Fibroblast of lung (primary cell): ENCODE measurements around the gene TMEM63B. TPM values are rescaled to one million over a fixed set of nuclear protein-coding genes. Genes with fewer than 3 reads are reported as not detected.

ENCODE experiments used
- DNase-seq, 2 donors: peaks; one replicate each; pipeline versions ENCODE4 v3.0.0 to v3.0.0-alpha.2; 2010; ENCODE audit warnings: low read depth in 2 of 2
- H2AFZ ChIP-seq: 2 replicates; pipeline ENCODE4 v1.5.1; 2012; ENCODE audit warnings: low read length, control low read depth, inconsistent platforms
- H3K27ac ChIP-seq: 2 replicates; pipeline ENCODE4 v1.5.1; 2011; ENCODE audit warnings: low read length, control low read depth; ENCODE audit not compliant: insufficient read depth
- H3K27me3 ChIP-seq: 2 replicates; pipeline ENCODE4 v1.5.1; 2011; ENCODE audit warnings: mild to moderate bottlenecking, low read length; ENCODE audit not compliant: control insufficient read depth, insufficient read depth
- H3K36me3 ChIP-seq: 2 replicates; pipeline ENCODE4 v1.5.1; 2011; ENCODE audit warnings: low read length; ENCODE audit not compliant: control insufficient read depth, insufficient read depth
- H3K4me1 ChIP-seq: 2 replicates; pipeline ENCODE4 v1.5.1; 2011; ENCODE audit warnings: low read length; ENCODE audit not compliant: control insufficient read depth, insufficient read depth; ENCODE audit errors: extremely low read depth
- H3K4me2 ChIP-seq: 2 replicates; pipeline ENCODE4 v1.5.1; 2011; ENCODE audit warnings: low read length, control low read depth; ENCODE audit not compliant: insufficient read depth; ENCODE audit errors: extremely low read depth
- H3K4me3 ChIP-seq, 4 experiments: fragments of 200-600 bp in 1 of 4; sonication (generic) in 1 of 4; replicated peaks in 1 of 4; 2 replicates each; pipeline ENCODE4 v1.5.1; 2011 to 2016; ENCODE audit warnings: low read length in 4 of 4, low read depth in 3 of 4, mild to moderate bottlenecking in 3 of 4, control low read depth in 2 of 4, inconsistent platforms in 1 of 4, mixed read lengths in 1 of 4; ENCODE audit not compliant: insufficient read depth in 1 of 4; ENCODE audit errors: control extremely low read depth in 1 of 4
- H3K79me2 ChIP-seq: 2 replicates; pipeline ENCODE4 v1.5.1; 2012; ENCODE audit warnings: mild to moderate bottlenecking, low read length, inconsistent platforms; ENCODE audit not compliant: control insufficient read depth, insufficient read depth
- H3K9ac ChIP-seq: 2 replicates; pipeline ENCODE4 v1.5.1; 2011; ENCODE audit warnings: mild to moderate bottlenecking, low read length, control low read depth; ENCODE audit not compliant: insufficient read depth
- H3K9me3 ChIP-seq: 2 replicates; pipeline ENCODE4 v1.5.1; 2012; ENCODE audit warnings: low read depth, low read length; ENCODE audit not compliant: control insufficient read depth, insufficient read depth
- H4K20me1 ChIP-seq: 2 replicates; pipeline ENCODE4 v1.5.1; 2011; ENCODE audit warnings: low read length; ENCODE audit not compliant: control insufficient read depth, insufficient read depth; ENCODE audit errors: extremely low read depth
- CTCF ChIP-seq, 2 donors: IDR thresholded peaks in 1 of 2; conservative IDR thresholded peaks in 1 of 2; 1 replicate in 1 of 2; 2 replicates in 1 of 2; pipeline ENCODE4 v1.5.1; 2011 to 2012; ENCODE audit warnings: low read length in 2 of 2, control low read depth in 1 of 2, inconsistent platforms in 1 of 2, low read depth in 1 of 2, mild to moderate bottlenecking in 1 of 2
- EZH2 ChIP-seq: IDR thresholded peaks from 2 replicates; pipeline ENCODE4 v1.5.1; 2012; ENCODE audit warnings: low read length, control low read depth, mild to moderate bottlenecking; ENCODE audit errors: missing control alignments
- polyA plus RNA-seq, 2 donors: library from polyadenylated mRNA; depleted of rRNA in 1 of 2; stranded (reverse) in 1 of 2; unstranded in 1 of 2; fragments of >200 nt; gene quantifications; 2 replicates each; pipeline ENCODE4 v1.2.1, GENCODE V29; 2011 to 2012; ENCODE audit warnings: missing spikeins in 1 of 2
- total RNA-seq: library from RNA; depleted of rRNA; stranded (reverse); fragments of >200 nt; gene quantifications from 2 replicates; pipeline ENCODE4 v1.2.1, GENCODE V29; 2014

TMEM63B gene
- total and polyA plus RNA-seq, 2 donors (not counting 1 experiment from before 2014, with no cell fraction given), result 32.2 to 42.1 TPM

- Histone ChIP-seq H4K20me1 (no peaks in the 10 kb centered on the region), H2AFZ (no peak overlapping the region), H3K9ac (no peak overlapping the region), H3K36me3 (no peaks in the 10 kb centered on the region), H3K4me1 (no peaks in the 10 kb centered on the region), H3K27ac (no peak overlapping the region), H3K4me3 (no peak overlapping the region), H3K27me3 (peaks cover 3% of the 10 kb centered on the region), H3K79me2 (no peaks in the 10 kb centered on the region), H3K9me3 (no peaks in the 10 kb centered on the region), H3K4me2 (no peak overlapping the region)
- TF ChIP-seq CTCF (conservative IDR thresholded peaks at IDR 0.05 in 1 of 2, IDR thresholded peaks at IDR 0.05 in 1 of 2; ENCODE audit: low read depth in 1 of 2, low read length in 2 of 2) (no peak), EZH2 (no peak)
- DNase-seq, result no peak
Observed at GRCh38 chr6:44201638-44202303, 74.4 kb downstream of the TMEM63B start.

- Histone ChIP-seq H3K27ac (no peak overlapping the region), H3K36me3 (no peaks in the 10 kb centered on the region), H4K20me1 (no peaks in the 10 kb centered on the region), H3K79me2 (no peaks in the 10 kb centered on the region), H3K4me2 (no peak overlapping the region), H3K9me3 (no peaks in the 10 kb centered on the region), H3K4me3 (no peak overlapping the region), H3K27me3 (peaks cover 3% of the 10 kb centered on the region), H2AFZ (no peak overlapping the region), H3K4me1 (no peaks in the 10 kb centered on the region), H3K9ac (no peak overlapping the region)
- TF ChIP-seq EZH2, result no peak
- no peak for TF ChIP-seq CTCF (conservative IDR thresholded peaks at IDR 0.05 in 1 of 2, IDR thresholded peaks at IDR 0.05 in 1 of 2; ENCODE audit: low read depth in 1 of 2, low read length in 2 of 2)
- no peak for DNase-seq
Observed at GRCh38 chr6:44202332-44202971, 75.1 kb downstream of the TMEM63B start.

- no peak for DNase-seq
- Histone ChIP-seq H3K4me3 (no peak overlapping the region), H3K27me3 (peaks cover 3% of the 10 kb centered on the region), H3K9me3 (no peaks in the 10 kb centered on the region), H3K9ac (no peak overlapping the region), H3K79me2 (no peaks in the 10 kb centered on the region), H3K4me1 (no peaks in the 10 kb centered on the region), H4K20me1 (no peaks in the 10 kb centered on the region), H2AFZ (no peak overlapping the region), H3K4me2 (no peak overlapping the region), H3K36me3 (no peaks in the 10 kb centered on the region), H3K27ac (no peak overlapping the region)
- TF ChIP-seq EZH2 (no peak), CTCF (conservative IDR thresholded peaks at IDR 0.05 in 1 of 2, IDR thresholded peaks at IDR 0.05 in 1 of 2; ENCODE audit: low read depth in 1 of 2, low read length in 2 of 2) (no peak)
Observed at GRCh38 chr6:44202972-44203750, 75.8 kb downstream of the TMEM63B start.
